SU-DHL-6 (cell line): ENCODE results near the gene DDX24.

ENCODE experiments used
- H2AFZ ChIP-seq: fragments of 200-600 bp; sonication (generic); 2 replicates; pipeline ENCODE4 v1.6.1; 2014; ENCODE audit warnings: low read depth, mild to moderate bottlenecking, moderate library complexity, mixed read lengths, antibody characterized with exemption, low read length; ENCODE audit not compliant: severe bottlenecking
- H3F3A ChIP-seq: fragments of 200-600 bp; shearing (Covaris generic); 2 replicates; pipeline ENCODE4 v1.6.0; 2016; ENCODE audit warnings: antibody characterized with exemption, mild to moderate bottlenecking; ENCODE audit not compliant: insufficient read depth
- H3K27ac ChIP-seq: fragments of 200-600 bp; sonication (generic); 2 replicates; pipeline ENCODE4 v1.5.1; 2016; ENCODE audit warnings: low read depth, mild to moderate bottlenecking, low read length, moderate library complexity, mixed read lengths
- H3K27me3 ChIP-seq: fragments of 200-600 bp; sonication (generic), shearing (Covaris generic); 2 replicates; pipeline ENCODE4 v1.6.0; 2014; ENCODE audit warnings: mild to moderate bottlenecking, low read length
- H3K36me3 ChIP-seq: fragments of 200-600 bp; sonication (generic); 2 replicates; pipeline ENCODE4 v1.6.1; 2014; ENCODE audit warnings: mild to moderate bottlenecking, low read length, mixed read lengths
- H3K4me2 ChIP-seq: fragments of 300-600, 200-600 bp; shearing (Covaris generic), sonication (generic); 2 replicates; pipeline ENCODE4 v1.6.0; 2014; ENCODE audit warnings: low read length, low read depth, mild to moderate bottlenecking; ENCODE audit not compliant: poor library complexity, severe bottlenecking
- H3K4me3 ChIP-seq: fragments of 200-600 bp; sonication (generic); 2 replicates; pipeline ENCODE4 v1.5.1; 2014; ENCODE audit warnings: antibody characterized with exemption, low read length, mild to moderate bottlenecking, mixed read lengths; ENCODE audit not compliant: insufficient read depth, poor library complexity, severe bottlenecking
- H3K79me2 ChIP-seq: fragments of 200-600 bp; sonication (generic); 2 replicates; pipeline ENCODE4 v1.6.1; 2014; ENCODE audit warnings: mild to moderate bottlenecking, low read length, moderate library complexity; ENCODE audit not compliant: insufficient read depth
- H3K9ac ChIP-seq: fragments of 200-600 bp; sonication (generic); 2 replicates; pipeline ENCODE4 v1.7.0; 2014; ENCODE audit warnings: mild to moderate bottlenecking, low read length
- H3K9me2 ChIP-seq: fragments of 200-600 bp; sonication (generic); replicated peaks from 2 replicates; pipeline ENCODE4 v1.6.1; 2014; ENCODE audit warnings: low read length; ENCODE audit not compliant: insufficient read depth
- H3K9me3 ChIP-seq: fragments of 200-600 bp; sonication (generic); 2 replicates; pipeline ENCODE4 v1.6.1; 2014; ENCODE audit warnings: low read length, mixed read lengths; ENCODE audit not compliant: insufficient read depth
- H4K20me1 ChIP-seq: fragments of 200-600 bp; sonication (generic); 2 replicates; pipeline ENCODE4 v1.6.1; 2014; ENCODE audit warnings: low read depth, mild to moderate bottlenecking, antibody characterized with exemption, low read length, moderate library complexity, mixed read lengths
- CTCF ChIP-seq: fragments of 200-600 bp; sonication (generic); IDR thresholded peaks from one replicate; pipeline ENCODE4 v1.5.1; 2017; ENCODE audit warnings: antibody characterized with exemption, mild to moderate bottlenecking, low read length, moderate library complexity; ENCODE audit not compliant: insufficient read depth, poor library complexity, severe bottlenecking
- EZH2phosphoT487 ChIP-seq: fragments of 200-600 bp; sonication (generic), shearing (Covaris generic); conservative IDR thresholded peaks from 2 replicates; pipeline ENCODE4 v1.6.1; 2018; ENCODE audit warnings: mild to moderate bottlenecking, antibody characterized with exemption, low read length, moderate library complexity, mixed read lengths

DDX24 gene

GRCh38 chr14:94056579-94057308, 24.3 kb downstream of the DDX24 start:
- Histone ChIP-seq H4K20me1 (0 out of 2 replicates have a peak, but pooled peaks cover 10% of the 10 kb centered on the region), H3K27ac (no peak overlapping the region)
- TF ChIP-seq EZH2phosphoT487 (no peak), CTCF (no peak)

GRCh38 chr14:94054936-94055335, 26.1 kb downstream of the DDX24 start:
- Histone ChIP-seq H3K27ac (no peak overlapping the region), H2AFZ (no peak overlapping the region), H3K4me2 (no peak overlapping the region), H3K9ac (no peak overlapping the region), H3K9me3 (no peaks in the 10 kb centered on the region), H3F3A (no peaks in the 10 kb centered on the region), H4K20me1 (no peaks in the 10 kb centered on the region), H3K9me2 (no peaks in the 10 kb centered on the region), H3K36me3 (peaks cover 31% of the 10 kb centered on the region; the same call in 1 of the 2 replicates), H3K79me2 (peaks cover 3% of the 10 kb centered on the region; the same call in 1 of the 2 replicates), H3K4me3 (no peak overlapping the region), H3K27me3 (no peaks in the 10 kb centered on the region)
- TF ChIP-seq CTCF (no peak), EZH2phosphoT487 (no peak)

More at GRCh38 chr14:94056579-94057308, 24.3 kb downstream of the DDX24 start:
- Histone ChIP-seq H3K36me3 (peaks cover 26% of the 10 kb centered on the region; the same call in 1 of the 2 replicates), H3K27me3 (no peaks in the 10 kb centered on the region), H3K79me2 (peaks cover 11% of the 10 kb centered on the region; the same call in 1 of the 2 replicates), H3K4me3 (no peak overlapping the region), H3F3A (no peaks in the 10 kb centered on the region), H3K9me2 (no peaks in the 10 kb centered on the region), H3K4me2 (no peak overlapping the region), H3K9me3 (no peaks in the 10 kb centered on the region), H2AFZ (no peak overlapping the region), H3K9ac (no peak overlapping the region)

GRCh38 chr14:94054401-94054800, 26.6 kb downstream of the DDX24 start:
- Histone ChIP-seq H3K36me3 (peaks cover 28% of the 10 kb centered on the region; the same call in 1 of the 2 replicates), H3K79me2 (no peaks in the 10 kb centered on the region; the same call in 1 of the 2 replicates), H4K20me1 (no peaks in the 10 kb centered on the region), H3K27ac (no peak overlapping the region), H3K9me3 (no peaks in the 10 kb centered on the region), H3K4me3 (no peak overlapping the region), H3K9me2 (no peaks in the 10 kb centered on the region), H2AFZ (no peak overlapping the region), H3K9ac (no peak overlapping the region), H3F3A (no peaks in the 10 kb centered on the region), H3K4me2 (no peak overlapping the region), H3K27me3 (no peaks in the 10 kb centered on the region)
- TF ChIP-seq CTCF (no peak), EZH2phosphoT487 (no peak)
